Astrocyte (in vitro differentiated cells and primary cell): Measurements from ENCODE around the gene RNF121.

Source experiments
- CTCF ChIP-seq: IDR thresholded peaks from 2 replicates; pipeline ENCODE4 v1.5.1; 2011; ENCODE audit warnings: low read depth, mild to moderate bottlenecking, inconsistent platforms, low read length, moderate library complexity; ENCODE audit not compliant: insufficient read depth
- EZH2 ChIP-seq: IDR thresholded peaks from 2 replicates; pipeline ENCODE4 v1.6.1; 2012; ENCODE audit warnings: mild to moderate bottlenecking, low read length, inconsistent platforms; ENCODE audit not compliant: insufficient read depth

GRCh38 chr11:71936825-71937224 is 8.0 kb downstream of the RNF121 start:
- TF ChIP-seq CTCF, result no peak
- TF ChIP-seq EZH2, result no peak
